Colon (tissue), 2 donors: Measurements from ENCODE around the gene CFAP53.
"Not testable (repeated sequence)": the region's sequence is repeated elsewhere in the genome, so short reads cannot be mapped to it uniquely, and the experiment has no call there.

Experiments used
- FAIRE-seq: peaks from 2 replicates; lab custom pipeline; 2012; peaks lifted over from hg19 to GRCh38; lab: Jason Lieb, UNC
- donor health status: control.
- donor health status: control.

Gene CFAP53

DNA sequence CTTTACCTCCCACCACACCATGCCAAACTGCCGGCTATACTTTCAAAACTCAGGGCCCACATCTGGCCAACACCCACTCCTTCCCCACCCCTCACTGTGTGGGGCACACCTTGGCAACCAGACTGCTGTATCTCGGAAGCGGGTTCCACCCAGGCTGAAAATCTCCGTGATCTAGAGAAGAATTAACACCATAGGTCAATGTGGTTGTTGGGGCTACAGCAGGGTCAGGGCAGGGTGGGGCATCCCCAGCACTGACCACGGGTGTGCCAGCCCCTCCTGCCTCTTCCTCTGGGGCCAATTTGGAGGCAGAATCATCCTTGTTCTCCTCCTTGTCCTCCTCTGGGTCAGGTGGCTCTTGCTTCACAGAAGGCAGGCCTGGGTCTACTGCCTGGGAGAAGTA, 6.3 kb upstream of the CFAP53 start:
- no peak for FAIRE-seq

DNA sequence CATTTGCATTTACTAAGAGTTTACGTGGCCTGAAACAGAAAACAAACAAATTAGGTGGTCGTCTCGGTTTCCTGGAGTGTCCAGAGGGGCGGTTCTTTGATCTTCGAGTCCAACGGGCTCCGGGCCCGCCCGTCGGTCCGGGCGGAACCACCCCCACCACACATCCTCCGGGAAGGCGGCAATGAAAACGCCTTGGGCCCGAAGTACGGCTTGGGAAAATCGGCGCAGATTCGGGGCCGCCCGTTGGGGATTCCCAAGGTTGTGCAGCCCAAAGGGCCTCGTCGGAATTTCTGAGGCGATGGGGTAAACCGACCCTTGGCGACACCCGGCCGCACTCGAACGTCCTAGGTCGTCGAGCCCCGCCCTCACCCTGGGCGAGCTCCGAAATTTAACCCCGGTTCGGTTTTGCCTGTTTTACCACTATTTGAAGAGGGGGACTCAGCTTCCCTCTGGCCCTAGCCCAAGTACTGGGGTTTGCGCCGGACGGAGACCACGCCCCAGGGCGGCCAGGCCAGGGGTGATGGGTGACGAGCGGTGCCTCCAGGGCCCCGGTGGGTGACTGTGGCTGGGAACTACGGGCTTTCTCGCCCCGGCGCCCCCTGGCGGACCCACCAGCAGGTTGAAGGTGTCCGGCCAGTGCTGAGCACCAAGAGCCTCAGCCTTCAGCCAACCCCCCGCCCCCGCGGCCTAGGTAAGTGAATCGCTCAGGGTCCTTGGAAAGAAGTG, 1.9 kb upstream of the CFAP53 start:
- no peak for FAIRE-seq

DNA sequence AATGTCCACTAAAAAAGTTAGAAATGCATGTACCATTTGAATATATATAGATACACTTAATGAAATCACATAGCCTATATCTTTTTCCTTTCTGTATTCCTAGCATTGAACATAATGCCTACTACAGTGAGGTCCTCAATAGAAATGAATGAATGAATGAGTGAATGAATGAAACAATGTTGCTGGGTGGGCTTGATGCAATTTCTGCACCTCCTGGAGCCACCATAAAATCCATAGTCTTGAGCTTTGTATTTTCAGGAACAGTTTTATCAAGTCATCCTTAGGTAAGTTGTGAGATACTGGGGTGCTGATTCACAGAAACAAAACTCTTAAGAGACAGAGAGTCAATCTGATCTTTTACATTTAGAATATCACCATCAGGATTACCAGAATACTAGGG, 3.3 kb downstream of the CFAP53 start:
- FAIRE-seq: no peak

DNA sequence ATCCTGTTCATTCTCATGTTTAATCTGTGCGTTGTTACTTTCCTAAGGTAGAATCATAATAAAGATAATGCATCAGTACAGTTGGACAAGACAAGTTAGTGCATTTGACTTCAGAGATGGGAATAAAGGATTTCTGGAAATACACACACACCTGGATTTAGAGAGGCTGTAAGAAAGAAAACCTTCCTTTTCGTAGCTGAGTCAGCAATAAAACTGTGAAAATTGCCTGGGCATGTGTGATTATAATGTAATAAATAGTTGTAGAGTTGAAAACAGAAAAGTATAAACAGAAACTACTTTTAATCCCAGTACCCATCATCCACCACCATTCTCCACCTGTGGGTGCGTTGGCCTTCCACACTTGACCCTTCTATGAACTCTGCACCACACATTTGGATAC, 15.4 kb downstream of the CFAP53 start:
- no peak for FAIRE-seq

DNA sequence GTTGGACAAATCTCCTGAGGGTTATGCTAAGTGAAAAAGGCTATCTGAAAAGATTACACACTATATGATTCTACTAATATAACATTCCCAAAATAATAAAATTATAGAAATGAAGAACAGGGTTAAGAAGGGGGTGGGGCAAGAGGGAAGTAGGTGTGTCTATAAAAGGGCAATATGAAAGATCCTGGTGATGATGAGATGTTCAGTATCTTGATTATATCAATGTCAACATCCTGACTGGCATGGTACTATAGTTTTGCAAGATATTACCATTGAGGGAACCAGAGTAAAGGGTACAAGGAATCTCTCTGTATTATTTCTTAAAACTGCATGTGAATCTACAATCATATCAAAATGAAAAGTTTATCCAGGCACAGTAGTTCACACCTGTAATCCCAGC, 16.7 kb downstream of the CFAP53 start:
- no peak for FAIRE-seq

DNA sequence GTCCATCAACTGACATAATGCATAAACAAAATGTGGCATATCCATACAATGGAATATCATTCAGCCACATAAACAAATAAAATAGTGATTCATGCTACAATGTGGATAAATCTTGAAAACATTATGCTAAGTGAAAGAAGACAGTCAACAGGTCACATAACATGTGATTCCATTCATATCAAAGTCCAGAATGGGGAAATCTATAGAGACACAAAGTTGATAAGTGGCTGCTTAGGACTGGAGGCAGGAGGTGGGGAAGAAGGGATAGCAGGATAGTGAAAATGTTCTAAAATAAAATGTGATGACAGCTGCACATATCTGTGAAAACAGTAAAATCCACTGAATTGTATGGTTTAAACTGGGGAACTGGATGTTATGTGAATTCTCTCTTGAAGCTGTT, 18.7 kb downstream of the CFAP53 start:
- no peak for FAIRE-seq

DNA sequence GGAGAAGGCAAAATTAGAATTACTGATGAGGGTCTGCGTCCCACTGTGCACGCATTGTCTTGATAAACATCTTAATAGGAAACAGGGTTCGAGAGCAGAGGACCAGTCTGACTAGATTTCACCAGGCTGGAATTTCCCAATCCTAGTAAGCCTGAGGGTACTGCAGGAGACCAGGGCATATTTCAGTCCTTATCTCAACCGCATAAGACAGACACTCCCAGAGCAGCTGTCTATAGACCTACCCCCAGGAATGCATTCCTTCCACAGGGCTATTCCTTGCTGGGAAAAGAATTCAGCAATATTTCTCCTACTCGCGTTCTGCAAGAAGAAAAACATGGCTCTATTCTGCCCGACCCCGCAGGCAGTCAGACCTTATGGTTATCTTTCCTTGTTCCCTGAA, 24.5 kb downstream of the CFAP53 start:
- FAIRE-seq: not testable (repeated sequence)

DNA sequence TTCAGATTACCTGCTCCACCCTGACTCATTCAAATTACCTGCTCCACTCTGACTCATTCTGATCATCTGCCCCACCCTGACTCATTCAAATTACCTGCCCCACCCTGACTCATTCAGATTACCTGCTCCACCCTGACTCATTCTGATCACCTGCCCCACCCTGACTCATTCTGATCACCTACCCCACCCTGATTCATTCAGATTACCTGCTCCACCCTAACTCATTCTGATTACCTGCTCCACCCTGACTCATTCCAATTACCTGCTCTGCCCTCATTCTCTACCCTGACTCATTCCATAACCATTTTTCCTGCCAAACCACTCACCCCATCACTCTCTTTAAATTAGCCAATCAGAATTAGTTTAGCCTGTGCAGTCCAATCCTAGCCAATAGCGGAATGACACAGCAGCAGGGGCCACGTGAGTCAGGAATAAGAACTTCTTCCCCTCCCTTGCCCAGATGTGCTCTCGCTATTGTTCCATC, 26.2 kb downstream of the CFAP53 start:
- FAIRE-seq: no peak

DNA sequence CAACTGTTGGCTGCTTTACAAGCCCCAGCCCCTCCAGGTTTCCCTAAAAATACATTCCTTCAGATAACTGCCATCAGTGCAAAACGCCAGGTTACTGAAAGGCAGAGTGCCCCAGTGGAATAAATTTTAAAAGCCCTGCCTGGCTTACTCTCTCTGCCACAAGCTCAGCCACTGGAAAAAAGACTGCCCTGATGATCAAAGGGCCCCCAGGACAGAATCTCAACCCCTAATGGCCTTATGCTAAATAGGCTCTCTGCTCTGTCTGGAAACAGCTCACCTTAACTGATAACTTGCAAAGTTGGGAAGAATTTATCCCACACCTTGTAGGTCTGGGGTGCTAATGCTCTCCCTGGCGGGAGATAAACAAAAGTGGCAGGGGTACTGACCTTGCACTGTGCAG, 33.9 kb downstream of the CFAP53 start:
- FAIRE-seq: no peak

DNA sequence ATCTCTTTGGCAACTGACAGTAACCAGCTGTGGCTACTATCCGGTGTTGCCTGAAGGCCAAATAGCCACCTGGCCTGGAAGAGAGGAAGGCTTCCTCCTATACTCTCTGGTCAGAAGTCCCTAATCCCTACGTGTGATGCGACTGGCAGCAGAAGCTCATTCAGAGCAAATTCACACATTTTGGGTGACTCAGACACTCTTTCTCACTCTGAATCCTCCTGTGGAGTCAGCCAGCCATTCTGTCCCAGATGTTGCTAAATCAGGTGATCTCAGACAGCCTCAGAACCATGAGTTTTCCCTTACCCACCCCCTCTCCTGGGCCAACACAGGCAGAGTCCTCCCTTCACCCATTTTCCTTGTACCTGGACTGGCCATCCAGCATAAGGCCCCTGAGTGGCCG, 34.7 kb downstream of the CFAP53 start:
- no peak for FAIRE-seq

DNA sequence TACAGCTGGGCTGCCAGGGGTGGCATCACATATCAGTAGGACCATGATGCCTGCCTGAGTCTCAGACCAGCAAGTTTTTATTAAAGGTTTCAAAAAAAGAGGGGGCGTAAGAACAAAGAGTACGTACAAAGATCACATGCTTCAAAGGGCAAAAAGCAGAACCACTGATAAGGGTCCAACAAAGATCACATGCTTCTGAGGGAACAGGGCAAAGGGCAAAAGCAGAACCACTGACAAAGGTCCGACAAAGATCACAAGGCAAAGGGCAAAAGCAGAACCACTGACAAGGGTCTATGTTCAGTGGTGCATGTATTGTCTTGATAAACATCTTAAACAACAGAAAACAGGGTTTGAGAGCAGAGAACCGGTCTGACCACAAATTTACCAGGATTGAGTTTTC, 46.0 kb downstream of the CFAP53 start:
- FAIRE-seq: not testable (repeated sequence)

DNA sequence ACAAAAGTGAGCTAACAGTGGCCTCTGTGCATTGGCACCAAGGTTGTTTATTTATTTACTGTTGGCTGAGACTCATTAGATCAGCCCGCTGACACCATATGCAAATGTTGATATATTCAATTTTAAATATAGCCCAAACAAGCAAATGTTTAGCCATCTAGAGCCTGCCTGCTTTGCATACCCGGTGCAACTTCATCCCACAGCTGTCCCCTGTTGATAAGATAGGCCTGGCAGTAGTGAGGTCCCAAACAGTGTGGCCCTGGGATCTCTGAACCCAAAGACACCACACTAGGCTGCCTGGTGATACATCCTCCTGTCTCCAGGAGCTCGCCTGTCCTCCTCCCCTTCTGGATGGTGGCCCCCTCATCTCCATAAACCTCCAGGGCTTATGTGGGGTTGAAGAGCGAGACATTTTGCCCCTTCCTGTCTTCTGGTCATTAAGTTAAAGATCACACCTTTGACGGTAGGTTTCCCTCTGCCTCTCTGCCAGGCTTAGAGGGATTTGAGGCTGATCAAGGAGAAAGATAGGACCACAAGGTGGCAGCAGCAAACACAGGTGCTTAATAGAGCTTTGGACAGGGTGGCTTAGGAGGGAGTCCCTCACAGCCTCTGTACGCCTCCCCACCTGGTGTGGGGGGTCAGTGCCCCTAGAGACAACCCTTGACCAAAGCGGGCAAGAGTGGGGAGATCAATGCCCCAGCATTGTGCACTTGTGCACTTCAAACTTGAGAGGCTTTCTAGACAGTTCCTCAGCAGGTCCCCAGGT, 47.7 kb downstream of the CFAP53 start:
- no peak for FAIRE-seq

DNA sequence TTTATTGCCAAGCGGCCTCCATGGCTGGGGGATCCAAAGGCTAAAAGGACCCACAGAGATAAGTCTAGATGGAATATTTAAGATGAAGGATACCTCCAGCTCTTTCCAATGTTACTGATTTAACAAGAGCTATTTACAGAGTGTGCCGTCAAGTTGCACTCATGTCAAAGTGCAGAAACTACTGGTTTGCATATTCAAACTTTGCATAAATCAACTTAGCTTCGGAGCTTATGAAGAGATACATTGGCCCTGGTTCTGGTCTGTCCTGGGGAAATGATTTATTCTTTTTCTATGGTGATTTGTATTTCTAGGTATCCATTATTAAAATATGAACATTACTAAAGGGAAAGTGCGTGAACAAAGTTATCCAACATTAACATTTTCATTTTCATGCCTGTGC, 57.0 kb downstream of the CFAP53 start:
- no peak for FAIRE-seq

DNA sequence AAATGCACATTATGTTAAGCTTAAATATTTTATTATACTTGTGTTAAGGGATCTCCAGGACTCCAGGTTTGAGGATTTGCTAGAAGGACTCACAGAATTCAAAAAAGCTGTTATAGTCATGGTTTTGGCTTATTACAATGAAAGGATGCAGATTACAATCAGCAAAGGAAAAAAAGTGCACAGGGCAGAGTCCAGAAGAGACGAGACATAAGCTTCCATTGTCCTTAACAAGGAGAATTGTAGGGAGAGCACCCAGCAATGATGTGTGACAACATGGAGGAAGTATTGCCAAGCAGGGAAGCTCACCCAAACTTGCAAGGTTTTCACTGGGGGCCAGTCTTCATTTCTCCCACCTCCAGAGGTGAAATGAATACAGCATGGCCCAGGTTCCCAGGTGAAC, 58.6 kb downstream of the CFAP53 start:
- no peak for FAIRE-seq

DNA sequence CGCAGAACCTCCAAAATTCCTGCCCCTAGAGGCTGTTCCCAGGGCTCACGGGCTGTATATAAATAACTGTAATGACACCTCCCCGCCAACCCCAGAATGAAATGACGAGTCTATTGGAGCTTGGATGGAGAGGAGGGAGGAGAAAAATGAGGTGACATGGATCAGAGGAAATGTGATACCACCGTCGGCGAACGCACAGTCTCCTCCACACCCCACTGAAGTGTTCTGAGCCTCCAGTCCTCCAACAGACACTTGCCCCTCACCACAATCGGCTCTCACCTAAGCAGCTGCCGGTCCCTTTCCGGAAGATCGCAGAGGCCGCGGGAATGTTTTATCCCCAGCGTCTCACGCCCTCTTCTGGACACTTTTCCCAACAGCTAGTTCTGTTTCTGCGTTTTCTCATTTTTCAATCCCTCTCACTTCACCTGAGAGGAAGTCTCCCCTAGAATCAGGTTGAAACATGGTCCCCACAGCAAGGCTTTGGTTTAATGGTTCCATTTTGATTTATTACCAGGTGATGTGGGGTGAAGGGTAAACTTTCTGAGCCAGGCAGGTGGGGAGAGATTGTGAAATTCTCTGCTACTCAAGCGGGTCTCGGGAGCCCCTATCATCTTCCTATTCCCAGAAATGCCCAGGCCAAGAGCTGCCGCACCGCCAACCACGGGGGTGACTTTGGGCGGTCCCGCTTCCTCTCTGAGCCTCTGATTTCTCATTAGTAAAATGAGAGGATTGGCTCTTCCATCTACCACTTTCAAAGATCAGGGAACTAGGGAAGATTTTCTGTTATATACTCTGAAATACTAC, 62.3 kb downstream of the CFAP53 start:
- FAIRE-seq: no peak

DNA sequence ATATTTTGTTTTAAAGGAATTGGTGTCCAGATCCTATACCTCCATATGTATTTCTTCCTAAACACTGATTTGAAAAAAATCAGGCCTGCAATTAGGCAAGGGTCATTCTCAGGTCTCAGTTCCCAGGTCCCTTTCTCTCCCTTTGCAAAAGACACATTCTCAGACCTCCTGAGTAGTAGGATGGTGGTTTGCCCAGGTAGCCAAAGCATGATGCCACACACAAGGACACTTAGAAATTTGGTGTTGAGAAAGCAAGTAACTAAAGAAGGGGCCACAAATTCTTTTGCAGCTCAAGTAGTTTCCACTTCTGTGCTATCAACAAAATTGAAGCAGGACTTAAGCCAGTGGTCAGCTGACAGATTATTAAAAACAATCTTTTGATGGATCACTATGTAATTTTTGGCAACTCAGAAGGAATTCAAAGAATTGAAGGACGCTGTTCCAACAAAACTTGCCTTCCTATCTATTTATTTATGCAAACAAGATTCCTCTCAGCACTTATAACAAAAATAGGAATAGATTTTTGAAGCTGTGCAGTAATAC, 64.7 kb downstream of the CFAP53 start:
- no peak for FAIRE-seq

DNA sequence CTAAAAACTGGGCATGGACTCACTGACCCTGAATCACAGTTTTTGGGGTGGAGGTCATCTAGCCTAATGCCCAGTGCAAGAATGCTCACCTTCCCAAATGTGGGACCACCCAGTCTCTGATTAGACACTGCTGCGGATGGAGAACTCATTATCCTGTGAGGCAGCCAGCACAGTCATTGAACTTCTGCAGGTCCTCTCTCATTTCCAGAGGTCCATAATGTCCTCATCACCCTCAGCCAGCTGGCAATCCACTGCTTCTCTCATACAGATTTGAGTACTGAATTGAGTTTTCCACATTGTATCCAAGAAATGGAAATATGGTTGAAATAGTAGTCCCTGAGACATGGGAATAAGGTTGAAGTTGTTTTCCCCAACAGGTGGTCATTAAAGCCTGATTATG, 66.4 kb downstream of the CFAP53 start:
- FAIRE-seq: no peak

DNA sequence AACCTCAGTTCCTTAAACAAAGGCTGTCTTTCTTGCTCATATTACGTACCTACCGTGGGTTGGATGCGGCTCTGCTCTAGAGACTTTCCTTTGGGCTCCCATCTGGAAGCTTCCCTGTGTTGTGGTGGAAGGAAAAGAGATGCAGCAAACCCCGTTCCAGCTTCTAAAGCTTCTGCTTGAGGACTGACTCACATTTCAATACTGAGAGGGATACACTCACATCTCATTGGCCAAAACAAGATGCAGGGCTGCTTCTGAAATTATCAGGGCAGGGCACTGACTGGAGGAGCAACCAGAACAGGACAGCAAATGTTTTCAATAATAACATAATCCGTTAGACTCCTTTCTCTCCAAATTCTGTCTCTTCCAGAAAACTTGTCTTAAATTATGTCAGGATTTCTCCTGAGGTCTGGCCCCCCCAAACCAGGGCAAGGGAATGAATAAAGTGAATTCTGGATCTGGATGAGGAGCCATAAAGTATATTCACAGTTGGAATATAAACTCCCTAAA, 66.9 kb downstream of the CFAP53 start:
- FAIRE-seq: no peak

DNA sequence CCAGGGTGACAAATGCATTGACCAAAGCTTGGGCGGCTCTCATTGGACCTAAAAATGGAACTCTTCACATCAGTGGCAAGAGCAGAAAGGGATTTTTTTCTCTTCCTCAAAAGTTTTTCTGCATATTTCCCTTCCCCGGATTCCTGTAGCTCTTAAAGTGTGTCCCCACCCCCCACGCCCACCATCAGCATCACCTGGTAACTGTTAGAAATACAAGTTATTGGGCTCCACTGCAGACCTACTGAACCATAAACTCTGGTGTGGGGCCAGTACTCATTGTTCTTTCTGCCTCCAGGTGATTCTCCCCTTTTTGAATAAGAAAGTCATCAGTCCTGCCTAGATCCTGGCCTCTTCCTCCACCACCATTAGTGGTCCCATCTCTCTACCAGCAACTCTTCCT, 70.0 kb downstream of the CFAP53 start:
- no peak for FAIRE-seq

DNA sequence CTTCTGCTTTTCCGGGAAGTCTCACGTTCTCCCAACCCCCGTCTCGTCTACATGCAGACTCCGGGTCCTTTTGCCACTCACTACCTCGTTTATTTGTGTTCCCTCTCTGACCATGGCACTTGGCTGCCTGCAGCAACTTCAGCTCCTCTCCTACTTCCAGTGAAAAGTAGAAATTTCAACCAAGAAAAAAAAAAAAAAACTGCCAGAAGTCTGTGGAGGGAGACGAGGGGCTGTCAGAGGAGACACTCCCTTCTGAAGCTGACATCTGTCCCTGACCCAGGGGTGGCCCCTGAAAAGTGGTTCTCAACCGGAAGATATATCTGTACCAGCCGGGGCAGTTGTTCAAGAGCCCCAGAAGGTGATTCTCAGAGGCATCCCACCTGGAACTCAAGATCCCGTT, 70.6 kb downstream of the CFAP53 start:
- no peak for FAIRE-seq

DNA sequence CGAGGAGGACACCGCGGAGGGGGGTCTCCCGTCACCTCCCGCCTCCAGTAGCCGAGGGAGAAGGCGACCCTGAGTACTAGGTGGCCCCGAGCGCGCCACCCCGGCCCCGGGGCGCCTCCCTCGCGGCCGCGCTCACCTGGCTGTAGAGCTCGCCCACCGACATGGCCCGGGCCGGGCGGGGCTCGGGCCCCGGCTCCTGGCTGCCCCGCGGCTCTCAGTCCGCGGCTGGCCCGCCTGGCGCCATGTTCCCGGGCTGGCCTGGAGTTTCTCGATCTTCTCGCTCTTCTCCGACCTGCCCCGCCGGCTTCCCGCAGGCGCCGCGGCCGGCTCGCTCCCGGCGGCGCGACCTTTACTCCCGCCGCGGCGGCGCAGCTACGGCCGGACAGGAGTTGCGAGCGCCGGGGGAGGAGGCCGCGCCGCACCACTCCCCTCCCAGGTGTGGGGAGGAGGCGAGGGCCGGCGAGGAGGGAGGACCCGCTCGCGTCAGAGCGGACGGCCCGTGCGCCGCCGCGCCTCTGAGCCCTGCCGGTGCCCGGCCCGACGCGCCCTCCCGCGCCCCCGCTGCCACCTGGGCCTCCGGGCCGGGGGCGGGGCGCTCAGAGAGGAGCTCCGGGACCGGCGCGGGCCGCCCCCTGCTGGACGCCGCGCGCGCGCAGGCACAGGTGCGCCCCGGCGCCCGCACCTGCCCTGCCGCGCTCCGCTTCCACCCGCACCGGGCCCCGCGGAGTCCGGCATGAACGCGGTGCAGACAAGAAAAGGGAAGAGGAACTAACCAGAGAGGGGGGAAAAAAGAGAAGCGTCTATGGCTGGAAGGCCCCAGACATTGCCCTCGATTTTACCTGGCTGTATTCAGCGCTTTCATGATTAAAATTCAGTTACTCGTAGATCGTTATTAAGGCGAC, 71.4 kb downstream of the CFAP53 start, which contains the start of gene MYO5B:
TSS of gene MYO5B (minus strand) at position 517 of the 902 bp plus-strand sequence. CDS start at position 163, 354 bp downstream.
- FAIRE-seq: no peak
